ENCODE data around the gene NFIA.

The NFIA gene

GRCh38 chr1:61190153-61190552 is 107.8 kb downstream of the NFIA start:
- DNase-seq: no peak

GRCh38 chr1:61190618-61191432 is 108.5 kb downstream of the NFIA start:
- DNase-seq: no peak

GRCh38 chr1:61191433-61191720 is 109.0 kb downstream of the NFIA start:
- DNase-seq: no peak

GRCh38 chr1:61192663-61193330 is 110.4 kb downstream of the NFIA start:
- DNase-seq: no peak

- no peak for DNase-seq
These were observed 111.4 kb downstream of the NFIA start for GRCh38 chr1:61193808-61194207.

GRCh38 chr1:61198554-61198953 is 116.2 kb downstream of the NFIA start:
- no peak for DNase-seq

GRCh38 chr1:61201035-61201434 is 118.7 kb downstream of the NFIA start:
- no peak for DNase-seq

GRCh38 chr1:61202854-61203598 is 120.7 kb downstream of the NFIA start:
- no peak for DNase-seq

GRCh38 chr1:61204528-61204927 is 122.2 kb downstream of the NFIA start:
- DNase-seq: no peak

- DNase-seq: no peak
These were observed 125.1 kb downstream of the NFIA start for GRCh38 chr1:61207416-61207815.

GRCh38 chr1:61208172-61208571 is 125.8 kb downstream of the NFIA start:
- DNase-seq: no peak

GRCh38 chr1:61208831-61209230 is 126.5 kb downstream of the NFIA start:
- DNase-seq: no peak

- no peak for DNase-seq
These were observed 128.2 kb downstream of the NFIA start for GRCh38 chr1:61210435-61211154.

- DNase-seq: no peak
These were observed 131.1 kb downstream of the NFIA start for GRCh38 chr1:61213245-61214011.

- DNase-seq: no peak
These were observed 132.8 kb downstream of the NFIA start for GRCh38 chr1:61215119-61215518.

- DNase-seq: no peak
These were observed 133.4 kb downstream of the NFIA start for GRCh38 chr1:61215676-61216289.

- no peak for DNase-seq
These were observed 138.2 kb downstream of the NFIA start for GRCh38 chr1:61220536-61220935.

GRCh38 chr1:61221642-61222041 is 139.3 kb downstream of the NFIA start:
- no peak for DNase-seq

GRCh38 chr1:61222240-61222639 is 139.9 kb downstream of the NFIA start:
- DNase-seq: no peak

- no peak for DNase-seq
These were observed 140.8 kb downstream of the NFIA start for GRCh38 chr1:61223140-61223539.

GRCh38 chr1:61224609-61225008 is 142.2 kb downstream of the NFIA start:
- no peak for DNase-seq

- DNase-seq: no peak
These were observed 143.1 kb downstream of the NFIA start for GRCh38 chr1:61225478-61225877.

Data from AML-193 (cell line).